NCI-H524 (cell line): ENCODE measurements around the gene NXT1.
A peak's percentile ranks its signal among the peaks of the same experiment; 100 is the strongest.
"Not testable (repeated sequence)": the region's sequence is repeated elsewhere in the genome, so short reads cannot be mapped to it uniquely, and the experiment has no call there.

Experiments
- DNase-seq, 2 experiments: peaks; one replicate each; lab custom pipeline; 2025; lab: John Stamatoyannopoulos, UW

NXT1 gene

GRCh38 chr20:23350196-23350903, at the start of gene NXT1:
TSS of gene NXT1 (plus strand) at chr20:23350791. CDS start at chr20:23354042, 3,251 bp downstream.
- peak; percentile 98 to 100 for DNase-seq

- no peak for DNase-seq
Measured at GRCh38 chr20:23301436-23302050, 49.0 kb upstream of the NXT1 start.

DNA sequence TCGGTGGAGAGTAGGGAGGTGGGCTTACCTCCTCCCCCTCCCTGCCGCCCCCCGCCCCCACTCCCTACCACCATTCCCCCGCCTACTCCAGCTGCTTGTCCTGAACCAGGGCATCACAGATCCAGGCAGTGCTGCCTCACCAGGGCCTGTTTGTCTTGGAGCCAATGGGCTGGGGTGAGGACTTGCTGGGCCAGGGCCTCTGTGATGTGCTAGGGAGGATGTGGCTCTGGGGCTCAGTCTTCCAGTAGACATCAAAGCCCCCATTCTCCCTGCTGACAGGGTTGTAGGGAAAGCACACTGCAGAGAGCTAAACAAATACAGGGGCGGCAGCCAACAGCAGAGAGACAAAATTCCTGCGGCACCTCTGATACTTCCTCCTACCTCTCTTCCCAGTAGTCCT, 48.2 kb upstream of the NXT1 start:
- DNase-seq: no peak

DNA sequence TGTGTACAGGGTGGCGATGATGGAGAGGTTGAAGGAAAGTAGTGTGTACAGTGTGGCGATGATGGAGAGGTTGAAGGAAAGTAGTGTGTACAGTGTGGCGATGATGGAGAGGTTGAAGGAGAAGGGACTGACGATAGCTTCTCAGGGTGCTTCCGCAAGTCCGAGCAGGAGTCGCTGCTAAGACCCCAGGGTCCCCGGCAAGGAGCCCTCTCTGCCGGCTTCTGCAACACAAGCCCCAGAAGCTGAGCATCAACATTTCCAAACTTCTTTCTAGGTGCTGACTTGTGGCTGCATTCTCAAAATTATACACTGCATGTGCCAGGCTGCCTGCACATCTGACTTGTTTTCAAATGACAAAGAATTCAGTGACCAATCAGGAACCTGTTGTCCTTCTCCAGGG, 47.8 kb upstream of the NXT1 start:
- DNase-seq: no peak

DNA sequence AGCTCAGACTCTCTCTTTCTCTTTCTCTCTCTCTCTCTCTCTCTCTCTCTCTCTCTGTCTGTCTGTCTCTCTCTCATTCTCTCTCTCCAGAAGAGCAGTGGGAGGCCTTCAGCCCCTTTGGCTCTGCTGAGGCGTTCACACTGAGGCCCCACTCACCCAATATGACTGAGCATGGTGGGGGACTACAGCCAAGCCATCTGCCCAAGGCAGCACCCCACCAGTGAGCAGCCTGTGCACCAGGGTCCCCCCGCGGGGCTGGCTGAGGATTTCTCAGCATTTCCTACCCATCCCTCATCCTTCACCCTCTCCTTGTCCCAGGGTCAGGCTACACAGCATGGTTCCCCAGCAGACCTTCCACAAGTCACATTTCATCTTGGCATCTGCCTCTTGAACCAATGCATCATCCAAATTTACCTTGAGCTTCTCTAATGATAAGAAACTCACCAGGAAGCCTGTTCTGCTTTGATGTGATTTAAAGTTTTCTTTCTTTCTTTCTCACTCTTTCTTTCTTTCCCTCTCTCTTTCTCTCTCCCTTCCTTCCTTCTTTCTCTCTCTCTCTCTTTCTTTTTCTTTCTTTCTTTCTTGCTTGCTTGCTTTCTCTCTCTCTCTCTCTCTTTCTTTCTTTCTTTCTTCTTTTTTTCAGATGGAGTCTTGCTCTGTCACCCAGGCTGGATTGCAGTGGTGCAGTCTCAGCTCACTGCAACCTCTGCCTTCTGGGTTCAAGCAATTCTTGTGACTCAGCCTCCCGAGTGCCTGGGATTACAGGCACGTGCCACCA, 47.1 kb upstream of the NXT1 start:
- no peak for DNase-seq

DNA sequence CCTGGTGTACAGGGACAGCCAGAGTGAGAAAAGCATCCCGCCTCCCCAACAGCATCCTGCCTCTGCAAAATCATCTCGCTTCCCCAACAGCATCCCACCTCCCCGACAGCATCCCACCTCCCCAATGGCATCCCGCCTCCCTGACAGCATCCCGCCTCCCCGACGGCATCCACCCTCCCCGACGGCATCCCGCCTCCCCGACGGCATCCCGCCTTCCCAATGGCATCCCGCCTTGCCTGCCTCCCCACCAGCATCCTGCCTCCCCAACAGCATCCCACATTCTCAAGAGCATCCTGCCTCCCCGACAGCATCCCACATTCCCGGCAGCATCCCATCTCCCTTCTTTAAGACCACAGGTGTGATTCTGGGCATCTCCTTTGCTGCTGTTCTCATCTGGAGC, 46.0 kb upstream of the NXT1 start:
- no peak for DNase-seq

DNA sequence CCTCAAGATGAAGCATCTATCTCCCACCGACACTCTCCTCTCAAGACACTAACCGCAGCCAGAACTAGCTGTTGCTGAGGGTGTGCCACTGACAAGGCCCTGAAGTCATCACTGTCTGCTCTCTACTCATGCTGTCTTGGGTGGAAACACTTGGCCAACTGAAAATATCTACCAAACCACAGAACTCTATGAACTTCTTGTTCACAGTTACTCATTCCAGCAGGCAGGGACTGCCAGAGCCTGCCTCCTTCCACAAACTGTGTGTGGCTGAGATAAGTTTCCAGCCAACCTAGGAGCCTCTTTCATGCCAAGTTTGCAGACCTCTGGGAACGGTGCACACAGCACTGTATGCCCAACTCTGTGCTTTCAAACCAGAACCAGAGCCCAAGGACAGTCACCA, 45.5 kb upstream of the NXT1 start:
- DNase-seq: no peak

DNA sequence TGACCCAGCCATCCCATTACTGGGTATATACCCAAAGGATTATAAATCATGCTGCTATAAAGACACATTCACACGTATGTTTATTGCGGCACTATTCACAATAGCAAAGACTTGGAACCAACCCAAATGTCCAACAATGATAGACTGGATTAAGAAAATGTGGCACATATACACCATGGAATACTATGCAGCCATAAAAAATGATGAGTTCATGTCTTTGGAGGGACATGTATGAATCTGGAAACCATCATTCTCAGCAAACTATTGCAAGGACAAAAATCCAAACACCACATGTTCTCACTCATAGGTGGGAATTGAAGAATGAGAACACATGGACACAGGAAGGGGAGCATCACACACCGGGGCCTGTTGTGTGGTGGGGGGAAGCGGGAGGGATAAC, 43.2 kb upstream of the NXT1 start:
- not testable (repeated sequence) for DNase-seq

- no peak for DNase-seq
Measured at GRCh38 chr20:23308024-23308423, 42.6 kb upstream of the NXT1 start.

DNA sequence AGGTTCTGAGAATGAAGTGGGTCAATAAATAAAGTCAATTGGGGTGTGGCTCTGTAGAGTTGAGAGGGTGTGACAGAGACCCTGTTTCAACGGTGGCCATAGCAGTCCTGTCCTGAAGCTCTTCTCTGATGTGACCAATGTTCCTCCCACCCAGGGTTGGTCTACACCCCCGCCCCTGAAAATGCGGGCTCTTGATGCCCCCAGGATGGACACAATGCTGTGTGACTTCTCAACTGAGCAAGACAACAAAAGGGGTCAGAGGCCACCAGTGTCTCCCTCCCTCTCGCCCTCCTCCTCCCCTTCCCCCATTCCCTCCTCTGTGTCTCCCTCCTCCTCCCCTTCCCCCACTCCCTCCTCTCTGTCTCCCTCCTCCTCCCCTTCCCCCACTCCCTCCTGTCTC, 41.7 kb upstream of the NXT1 start:
- DNase-seq: no peak

DNA sequence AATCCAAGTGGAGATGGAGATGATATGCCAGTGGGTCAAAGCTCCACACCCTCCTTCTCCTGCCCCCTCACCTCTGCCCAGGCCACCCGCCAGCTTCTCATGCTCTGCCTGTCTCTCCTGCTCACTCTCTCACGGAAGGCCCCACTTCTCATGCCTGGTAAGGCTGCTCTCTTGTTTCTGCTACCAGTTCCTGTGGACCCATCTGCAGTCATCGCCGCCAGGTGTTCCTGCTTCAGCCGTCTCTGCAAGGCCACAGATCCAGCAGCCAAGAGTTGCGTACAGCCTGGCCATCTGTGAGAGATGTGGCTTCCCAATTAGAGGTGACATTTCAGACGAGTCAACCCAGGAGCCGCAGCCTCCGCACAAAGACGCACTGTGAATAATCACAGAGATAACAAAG, 40.8 kb upstream of the NXT1 start:
- DNase-seq: no peak

DNA sequence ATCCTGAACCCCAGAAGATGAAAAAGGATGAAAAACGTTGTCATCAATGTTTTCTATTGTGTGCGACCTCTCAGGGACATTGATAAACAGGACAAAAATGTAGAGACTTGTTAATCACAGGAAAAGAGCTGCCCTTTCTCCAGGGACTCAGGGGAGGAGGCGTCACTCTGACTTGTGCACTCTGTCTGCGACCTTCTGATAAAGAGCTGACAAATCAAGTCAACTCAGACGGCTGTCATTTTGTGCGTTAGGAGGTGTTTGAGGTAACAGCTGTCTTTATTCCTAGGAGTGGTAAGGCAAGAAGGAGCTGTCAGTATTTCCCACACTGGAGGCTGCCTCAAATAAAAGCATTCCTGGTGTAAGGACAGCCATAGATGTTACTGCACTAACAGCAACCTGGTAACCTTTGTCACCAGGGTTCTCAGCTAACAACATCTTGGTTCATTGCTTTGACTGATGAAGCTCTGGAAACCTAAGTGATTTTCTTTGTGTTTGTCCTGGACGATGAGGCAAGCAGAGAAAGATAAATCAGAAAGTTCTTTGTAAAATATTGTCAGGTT, 38.6 kb upstream of the NXT1 start:
- DNase-seq: no peak

DNA sequence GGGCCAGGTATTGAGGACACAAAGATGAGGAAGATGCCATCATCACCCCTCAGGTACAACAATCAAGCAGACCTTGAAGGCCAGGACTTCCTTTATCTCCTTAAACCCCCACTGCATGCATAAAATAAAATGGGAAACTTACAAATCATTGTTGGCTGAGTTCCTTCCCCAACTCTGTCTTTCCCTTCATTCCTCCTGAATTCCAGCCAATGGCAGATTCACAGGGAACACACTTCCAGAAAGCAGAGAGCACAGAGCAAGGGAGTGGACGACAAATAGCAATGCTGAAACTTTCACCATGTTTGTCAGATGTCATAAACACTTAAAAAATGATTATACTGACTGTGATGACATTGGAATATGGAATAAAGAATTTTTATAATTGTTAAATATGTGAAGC, 37.3 kb upstream of the NXT1 start:
- DNase-seq: no peak

DNA sequence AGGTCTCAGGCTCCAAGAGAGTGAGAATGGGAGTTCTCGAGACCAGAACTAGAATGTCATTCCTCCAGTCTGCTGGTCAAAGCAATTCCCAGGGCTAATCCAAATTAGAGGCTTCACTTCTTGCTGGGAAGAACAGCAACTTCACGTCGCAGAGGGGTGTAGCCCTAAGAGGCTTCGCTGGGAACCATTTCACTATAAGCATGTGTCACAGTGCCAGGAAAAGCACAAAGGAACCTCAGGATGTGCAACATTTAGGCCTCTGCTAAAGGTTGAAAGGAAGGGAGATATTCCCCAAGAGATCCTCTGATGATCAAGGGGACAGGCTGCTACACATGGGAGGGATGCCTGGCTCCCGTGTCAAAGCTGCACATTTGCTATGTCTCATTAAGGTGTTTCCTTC, 35.9 kb upstream of the NXT1 start:
- DNase-seq: no peak

GRCh38 chr20:23315099-23315498, 35.5 kb upstream of the NXT1 start:
- no peak for DNase-seq

- DNase-seq: no peak
Measured at GRCh38 chr20:23316626-23317025, 34.0 kb upstream of the NXT1 start.

GRCh38 chr20:23317081-23317480, 33.5 kb upstream of the NXT1 start:
- DNase-seq: no peak

GRCh38 chr20:23318347-23318746, 32.2 kb upstream of the NXT1 start:
- DNase-seq: no peak

- peak in 1 of 2 experiments; percentile 38 for DNase-seq
Measured at GRCh38 chr20:23320317-23320716, 30.3 kb upstream of the NXT1 start.

GRCh38 chr20:23325107-23325506, 25.5 kb upstream of the NXT1 start:
- no peak for DNase-seq

DNA sequence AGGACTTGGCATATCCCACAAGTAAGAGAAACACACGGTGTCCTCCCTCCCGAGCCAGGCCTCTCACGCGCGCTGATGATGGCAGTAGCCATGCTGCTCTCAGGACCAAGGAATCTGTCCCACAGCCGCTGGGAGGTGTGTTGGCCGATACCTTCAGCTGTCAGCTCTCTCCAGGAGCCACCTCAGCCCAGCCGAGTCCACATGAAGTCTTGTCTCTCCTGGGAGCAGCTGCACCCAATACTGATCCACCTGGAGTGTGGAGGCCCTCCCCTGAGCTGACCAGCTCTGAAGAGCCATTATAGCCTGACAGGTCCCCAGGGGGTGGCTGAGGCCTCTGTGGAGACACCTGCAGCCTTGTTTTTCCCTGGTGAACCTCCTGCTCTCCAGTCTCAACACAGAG, 23.8 kb upstream of the NXT1 start:
- DNase-seq: no peak

- no peak for DNase-seq
Measured at GRCh38 chr20:23327617-23328333, 22.8 kb upstream of the NXT1 start.
